Measurements from ENCODE around the gene HNRNPK. TPM values are rescaled to one million over a fixed set of nuclear protein-coding genes. Genes with fewer than 3 reads are reported as not detected.

Gene HNRNPK
- total and polyA plus RNA-seq, 2 of the 13 experiments (the other 11 are each of a cell fraction or from before 2014, with no cell fraction given) = 321 to 712 TPM

- TF ChIP-seq ZNF407 (CRISPR knock-in tag; IDR thresholded peaks at IDR 0.05; ENCODE audit: not compliant biosample characterization) = no peak
- TF ChIP-seq CBX2 (IDR thresholded peaks at IDR 0.05; ENCODE audit: low read depth, low read length) = no peak
- TF ChIP-seq CBX2 (CRISPR knock-in tag; IDR thresholded peaks at IDR 0.05; ENCODE audit: low read depth) = no peak
- no peak for TF ChIP-seq REL (CRISPR knock-in tag; conservative IDR thresholded peaks at IDR 0.05)
- TF ChIP-seq CEBPB (IDR thresholded peaks at IDR 0.05; ENCODE audit: borderline replicate concordance, low read depth, low read length) = peak; percentile 26; the same call in 1 of the 2 replicates
These were observed 17.9 kb downstream of the HNRNPK start (continued) for GRCh38 chr9:83962165-83962564.

All from HepG2 (cell line).